Fibroblast of the aortic adventitia (primary cell): ENCODE measurements around the gene HNRNPUL1. TPM values are rescaled to one million over a fixed set of nuclear protein-coding genes. Genes with fewer than 3 reads are reported as not detected.

Source experiments
- DNase-seq: peaks from one replicate; pipeline ENCODE4 v3.0.0-alpha.2; 2010; ENCODE audit warnings: low read depth
- H3K4me3 ChIP-seq: 2 replicates; pipeline ENCODE4 v1.5.1; 2011; ENCODE audit warnings: low read depth, mild to moderate bottlenecking, control low read depth, low read length, moderate library complexity
- total RNA-seq: library from RNA; depleted of rRNA; stranded (reverse); fragments of >200 nt; gene quantifications from 2 replicates; pipeline ENCODE4 v1.2.3, GENCODE V29; 2012; ENCODE audit warnings: low replicate concordance
- TF ChIP-seq, protein P1 (sequence below): IDR thresholded peaks from 2 replicates; pipeline ENCODE4 v1.5.1; 2011; ENCODE audit warnings: mild to moderate bottlenecking, low read length, control low read depth, inconsistent platforms; ENCODE audit not compliant: insufficient read depth

The HNRNPUL1 gene
- 98.4 and 108 TPM in 2 replicates for total RNA-seq

- peak within 1 kb of the TSS; percentile 86 for H3K4me3 ChIP-seq
- TF ChIP-seq, protein P1, sequence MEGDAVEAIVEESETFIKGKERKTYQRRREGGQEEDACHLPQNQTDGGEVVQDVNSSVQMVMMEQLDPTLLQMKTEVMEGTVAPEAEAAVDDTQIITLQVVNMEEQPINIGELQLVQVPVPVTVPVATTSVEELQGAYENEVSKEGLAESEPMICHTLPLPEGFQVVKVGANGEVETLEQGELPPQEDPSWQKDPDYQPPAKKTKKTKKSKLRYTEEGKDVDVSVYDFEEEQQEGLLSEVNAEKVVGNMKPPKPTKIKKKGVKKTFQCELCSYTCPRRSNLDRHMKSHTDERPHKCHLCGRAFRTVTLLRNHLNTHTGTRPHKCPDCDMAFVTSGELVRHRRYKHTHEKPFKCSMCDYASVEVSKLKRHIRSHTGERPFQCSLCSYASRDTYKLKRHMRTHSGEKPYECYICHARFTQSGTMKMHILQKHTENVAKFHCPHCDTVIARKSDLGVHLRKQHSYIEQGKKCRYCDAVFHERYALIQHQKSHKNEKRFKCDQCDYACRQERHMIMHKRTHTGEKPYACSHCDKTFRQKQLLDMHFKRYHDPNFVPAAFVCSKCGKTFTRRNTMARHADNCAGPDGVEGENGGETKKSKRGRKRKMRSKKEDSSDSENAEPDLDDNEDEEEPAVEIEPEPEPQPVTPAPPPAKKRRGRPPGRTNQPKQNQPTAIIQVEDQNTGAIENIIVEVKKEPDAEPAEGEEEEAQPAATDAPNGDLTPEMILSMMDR = peak; percentile 26
- peak; percentile 100 for DNase-seq
Observed at GRCh38 chr19:41263850-41264580, at the start of gene HNRNPUL1. HNRNPUL1 (plus strand) TSS chr19:41264372; CDS start chr19:41264504, 132 bp downstream.

- TF ChIP-seq, protein P1 = no peak
- DNase-seq = no peak
- no peak overlapping the region for H3K4me3 ChIP-seq
Observed at GRCh38 chr19:41217741-41218140, 46.4 kb upstream of the HNRNPUL1 start.

GRCh38 chr19:41218249-41218614 lies 45.9 kb upstream of the HNRNPUL1 start:
- TF ChIP-seq, protein P1 = no peak
- H3K4me3 ChIP-seq = peak overlapping the region; percentile 94
- DNase-seq = no peak

- peak; percentile 85 for DNase-seq
- H3K4me3 ChIP-seq = peak within 1 kb of the TSS; percentile 94
- TF ChIP-seq, protein P1 = no peak
Observed at GRCh38 chr19:41218615-41219507, 45.3 kb upstream of the HNRNPUL1 start, which contains the start of gene AXL. AXL (plus strand) TSS chr19:41219223; CDS start chr19:41219393, 170 bp downstream.

DNA sequence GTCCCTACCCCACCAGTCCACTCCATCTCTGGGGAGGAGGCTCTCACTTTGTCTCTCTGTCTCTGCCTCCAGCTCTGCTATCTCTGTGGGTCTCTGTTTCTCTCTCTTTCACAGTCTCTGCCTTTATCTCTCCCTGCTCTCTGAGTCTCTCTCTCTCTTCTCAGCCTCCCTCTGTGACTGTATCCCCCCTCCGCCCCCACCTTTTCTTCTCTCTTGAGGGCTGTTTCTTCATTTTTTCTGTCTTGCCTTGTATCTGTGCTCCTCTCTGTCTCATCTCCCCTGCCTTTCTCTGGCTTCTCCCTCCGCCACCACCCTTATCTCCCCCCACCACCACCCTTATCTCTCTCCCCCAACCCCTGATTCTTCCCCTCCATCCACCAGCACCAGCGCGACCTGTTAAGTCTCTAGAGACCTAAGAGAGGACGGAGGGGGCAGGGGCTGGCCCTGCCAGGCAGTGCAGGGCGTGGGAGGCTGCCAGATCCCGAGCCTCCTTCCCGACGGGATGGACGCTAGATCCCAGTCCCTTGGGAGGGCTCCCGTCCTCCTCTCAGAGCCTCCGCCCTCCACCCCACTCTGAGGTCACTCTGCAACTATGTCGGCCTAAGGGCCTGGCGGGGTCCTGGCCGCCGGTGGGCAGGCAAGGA lies 44.1 kb upstream of the HNRNPUL1 start:
- DNase-seq = peak; percentile 79
- TF ChIP-seq, protein P1 = no peak
- H3K4me3 ChIP-seq = peak overlapping the region; percentile 94

GRCh38 chr19:41220811-41221210 lies 43.4 kb upstream of the HNRNPUL1 start:
- DNase-seq = no peak

More at GRCh38 chr19:41220811-41221210, 43.4 kb upstream of the HNRNPUL1 start:
- TF ChIP-seq, protein P1 = no peak
- peak overlapping the region; percentile 94 for H3K4me3 ChIP-seq
